ENCODE data around the gene CENPC.

GRCh38 chr4:67446811-67447210, 98.5 kb downstream of the CENPC start:
- no peak for TF ChIP-seq CTCF (IDR thresholded peaks at IDR 0.05; ENCODE audit: low read depth, low read length)
- no peak for TF ChIP-seq POLR2A (IDR thresholded peaks at IDR 0.05; ENCODE audit: extremely low read depth, insufficient read length)

Data from NB4 (cell line).